Measurements from ENCODE around the gene JOSD1.

Gene JOSD1

DNA sequence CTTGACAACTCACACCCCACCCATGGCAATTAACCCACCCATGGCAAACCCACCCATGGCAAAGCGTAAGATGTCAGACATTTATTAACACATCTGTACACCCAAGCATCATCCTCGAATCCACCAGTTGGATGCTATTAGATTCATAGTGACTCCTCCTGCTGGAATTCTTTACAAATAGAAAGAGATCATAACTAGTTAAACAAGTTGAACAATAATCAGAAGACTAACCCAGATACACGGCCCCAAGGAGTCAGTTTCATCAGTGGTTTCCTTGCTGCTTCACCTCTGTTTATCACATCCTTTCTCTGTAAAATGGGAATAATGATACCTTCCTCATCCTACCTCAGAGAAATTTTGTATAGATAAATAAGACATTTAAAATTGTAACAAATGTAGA, 10.1 kb upstream of the JOSD1 start:
- no peak for DNase-seq

GRCh38 chr22:38710351-38710750, 9.6 kb upstream of the JOSD1 start:
- DNase-seq, result no peak

- no peak for DNase-seq
These were observed 8.6 kb upstream of the JOSD1 start for GRCh38 chr22:38709306-38709705.

DNA sequence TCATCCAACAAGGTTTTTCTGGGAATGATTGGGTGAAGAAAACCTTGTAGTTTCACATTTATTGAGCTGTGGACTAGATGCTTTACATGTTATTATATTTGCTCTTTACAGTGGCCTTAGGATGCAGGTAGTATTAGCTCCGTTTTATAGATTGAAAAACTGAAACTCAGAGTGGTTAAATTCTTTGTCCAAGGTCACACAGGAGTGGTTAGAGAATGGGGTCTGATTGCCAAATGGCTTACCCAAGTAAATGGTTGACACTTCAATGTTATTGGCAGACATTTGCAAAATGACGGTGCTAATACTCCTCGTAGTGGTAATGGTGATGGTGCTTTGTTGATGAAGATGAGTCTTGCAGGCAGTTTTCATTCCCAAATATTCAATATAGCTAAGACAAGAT, 7.2 kb upstream of the JOSD1 start:
- DNase-seq, result no peak

DNA sequence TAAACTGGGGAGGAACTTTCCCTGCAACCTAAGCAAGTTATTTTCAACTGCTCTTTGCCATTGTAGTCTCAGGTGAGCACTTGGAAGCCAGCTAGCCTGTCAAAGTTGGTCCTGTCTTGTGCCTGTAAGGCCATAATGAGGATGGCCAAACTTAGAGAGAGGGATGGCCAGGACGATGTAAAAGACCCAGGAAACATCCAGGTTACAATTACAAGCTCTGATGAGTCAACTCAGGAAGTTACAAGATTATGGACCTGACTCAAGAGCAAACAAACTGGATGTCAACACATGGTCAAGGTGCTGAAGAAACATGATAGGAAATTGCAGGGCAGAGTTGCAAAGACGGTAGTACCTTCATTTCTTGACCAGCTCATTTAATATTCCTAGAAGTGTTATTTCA, 6.6 kb upstream of the JOSD1 start:
- DNase-seq, result no peak

DNA sequence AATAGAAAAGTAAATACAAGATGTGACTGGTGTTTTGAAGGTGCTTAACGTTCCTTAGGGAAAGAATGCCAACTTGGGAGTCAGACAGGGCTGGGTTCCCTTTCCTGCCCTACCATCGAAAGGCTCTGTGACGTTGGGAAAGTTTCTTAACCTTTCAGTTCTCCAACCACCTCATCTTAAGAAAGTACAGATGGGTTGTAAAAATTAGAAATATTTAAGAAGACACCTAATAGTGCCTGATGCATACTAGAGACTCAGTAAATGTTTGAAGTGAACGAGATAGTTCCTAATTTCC, 6.1 kb upstream of the JOSD1 start:
- DNase-seq, result no peak

- no peak for DNase-seq
These were observed 5.6 kb upstream of the JOSD1 start for GRCh38 chr22:38706101-38706900.

- DNase-seq, result peak; percentile 94
These were observed 4.7 kb upstream of the JOSD1 start, which contains the start of gene GTPBP1 for GRCh38 chr22:38705235-38706100. GTPBP1 (plus strand) TSS chr22:38705944; CDS start chr22:38705956, 12 bp downstream.

- DNase-seq, result no peak
These were observed 4.0 kb upstream of the JOSD1 start for GRCh38 chr22:38704654-38705234.

DNA sequence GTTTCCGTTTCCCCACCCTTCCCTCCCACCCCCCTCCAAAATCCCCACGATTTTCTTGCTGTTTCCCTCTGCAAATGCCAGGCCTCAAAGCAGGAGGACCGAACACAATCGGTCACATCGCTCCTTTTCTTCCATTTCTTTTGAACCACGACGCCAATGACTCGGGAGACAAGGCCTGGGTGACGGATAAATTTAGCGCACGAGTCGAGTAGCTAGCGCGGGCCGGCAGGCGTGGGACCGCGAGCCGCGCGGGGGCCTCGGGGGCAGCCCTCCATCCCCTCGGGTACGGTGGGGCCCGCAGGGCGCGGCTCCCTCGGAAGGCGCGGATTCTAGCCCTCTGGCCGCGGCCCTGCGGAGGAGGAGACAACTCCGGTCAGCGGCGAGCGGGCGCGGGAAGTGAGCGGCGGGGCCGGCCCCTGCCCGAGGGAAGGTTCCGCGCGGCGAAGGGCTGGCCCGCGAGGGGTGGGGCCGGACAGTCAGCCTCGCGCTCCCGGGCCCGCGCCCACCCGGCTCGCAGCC, 414 bp downstream of the JOSD1 start:
- DNase-seq, result peak; percentile 38

GRCh38 chr22:38699784-38700183, 959 bp downstream of the JOSD1 start:
- no peak for DNase-seq

- no peak for DNase-seq
These were observed 1.6 kb downstream of the JOSD1 start for GRCh38 chr22:38699143-38699542.

DNA sequence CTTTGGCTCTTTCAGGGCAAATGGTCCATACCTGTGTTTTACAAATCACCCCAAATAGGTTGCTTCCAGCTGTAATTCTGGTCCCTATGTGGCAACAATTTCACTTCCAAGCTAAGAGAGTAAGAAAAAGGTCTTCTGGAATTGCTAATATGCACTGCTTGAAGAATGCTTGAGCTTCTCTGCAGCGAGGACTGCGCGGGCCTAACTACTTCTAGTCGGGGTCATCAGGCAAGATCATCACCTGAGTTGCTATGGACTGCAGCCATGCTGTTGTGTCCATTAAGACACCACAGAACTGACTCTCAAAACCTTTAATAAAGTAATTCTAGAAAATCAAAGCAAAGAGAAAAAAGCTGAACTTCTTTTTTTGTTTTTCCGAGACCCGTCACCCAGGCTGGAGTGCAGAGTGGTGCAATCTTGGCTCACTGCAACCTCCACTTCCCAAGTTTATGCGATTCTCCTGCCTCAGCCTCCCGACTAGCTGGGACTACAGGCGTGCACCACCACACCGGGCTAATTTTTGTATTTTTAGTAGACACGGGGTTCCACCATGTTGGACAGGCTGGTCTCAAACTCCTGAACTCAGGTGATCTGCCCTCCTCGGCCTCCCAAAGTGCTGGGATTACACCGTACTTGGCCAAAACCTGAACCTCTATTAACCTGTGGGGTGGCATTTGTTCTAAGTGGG, 2.2 kb downstream of the JOSD1 start:
- DNase-seq, result no peak

- no peak for DNase-seq
These were observed 3.2 kb downstream of the JOSD1 start for GRCh38 chr22:38697425-38698089.

DNA sequence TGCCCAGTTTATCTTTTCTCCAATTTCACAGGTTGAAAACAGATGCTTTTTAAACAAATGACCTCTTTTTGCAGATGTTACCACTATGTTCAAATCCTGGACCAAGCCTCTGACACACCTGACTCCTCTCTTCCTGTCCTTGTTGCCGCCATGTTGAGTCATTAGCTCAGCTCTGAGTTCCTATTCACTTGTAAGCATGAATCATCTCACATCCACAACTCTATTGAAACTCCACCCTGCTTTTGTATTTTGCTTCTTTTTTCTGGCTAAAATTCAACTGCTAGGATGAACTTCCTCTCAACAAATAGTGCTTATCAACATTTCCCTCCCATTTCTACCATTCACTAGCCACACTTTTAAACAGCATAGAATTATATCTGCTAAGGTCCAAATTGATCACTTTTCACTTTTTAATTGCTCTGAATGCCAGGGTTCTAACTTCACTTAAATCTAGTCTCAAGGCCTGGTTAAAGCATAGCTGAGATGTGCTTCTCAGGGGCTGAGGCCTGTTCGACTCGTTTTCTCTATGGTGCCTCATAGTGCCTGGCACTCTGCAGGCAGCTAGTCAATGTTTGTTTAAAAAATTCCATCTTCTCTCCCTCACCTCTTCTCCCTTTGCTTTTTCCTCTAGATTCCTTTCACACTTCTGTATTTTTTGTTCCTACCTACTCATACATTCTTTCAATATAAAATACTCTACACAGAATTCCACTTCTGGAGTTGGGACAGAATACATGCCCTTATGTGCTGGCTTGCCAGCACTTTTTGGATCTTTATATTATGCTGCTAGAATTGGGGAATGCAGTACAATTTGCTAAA, 3.9 kb downstream of the JOSD1 start:
- DNase-seq, result no peak

GRCh38 chr22:38694940-38695339, 5.8 kb downstream of the JOSD1 start:
- no peak for DNase-seq

DNA sequence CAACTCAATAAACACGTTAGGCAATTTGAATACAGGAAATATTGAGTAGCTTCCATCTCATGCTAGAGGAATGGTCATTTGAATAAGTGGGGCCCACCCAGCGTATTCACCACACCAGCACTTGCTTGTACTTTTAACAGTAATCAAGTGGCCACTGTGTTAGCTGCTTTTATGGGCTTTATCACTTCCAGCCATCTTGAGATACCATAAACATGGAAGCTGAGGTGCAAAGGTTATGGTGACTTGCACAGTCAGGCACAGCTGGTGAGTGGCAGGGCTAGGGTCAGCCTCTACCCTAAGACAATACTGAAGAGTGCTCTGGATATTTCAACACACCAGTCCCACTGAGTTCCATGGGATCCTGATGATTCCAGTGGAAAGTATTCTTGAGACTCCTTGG, 6.7 kb downstream of the JOSD1 start:
- no peak for DNase-seq

DNA sequence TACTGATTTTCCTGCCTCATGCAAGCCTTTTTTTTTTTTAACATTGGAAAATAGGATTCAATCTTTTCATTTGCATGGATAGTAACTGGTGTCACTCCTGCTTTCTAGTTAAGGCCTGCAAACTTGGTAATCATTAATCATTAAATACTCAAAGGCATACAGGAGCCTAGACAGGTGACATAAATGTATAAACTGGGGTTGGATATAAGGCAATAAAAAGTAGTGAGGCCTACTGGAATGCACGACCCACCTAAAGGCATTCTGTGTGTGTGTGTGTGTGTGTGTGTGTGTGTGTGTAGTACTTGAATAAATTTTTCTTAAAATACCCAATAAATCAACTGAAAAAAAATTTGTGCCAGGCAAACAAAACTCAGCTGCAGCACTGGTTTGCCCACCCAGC, 11.1 kb downstream of the JOSD1 start:
- DNase-seq, result no peak

GRCh38 chr22:38685761-38686160, 15.0 kb downstream of the JOSD1 start:
- no peak for DNase-seq

GRCh38 chr22:38684895-38685294, 15.8 kb downstream of the JOSD1 start:
- no peak for DNase-seq

DNA sequence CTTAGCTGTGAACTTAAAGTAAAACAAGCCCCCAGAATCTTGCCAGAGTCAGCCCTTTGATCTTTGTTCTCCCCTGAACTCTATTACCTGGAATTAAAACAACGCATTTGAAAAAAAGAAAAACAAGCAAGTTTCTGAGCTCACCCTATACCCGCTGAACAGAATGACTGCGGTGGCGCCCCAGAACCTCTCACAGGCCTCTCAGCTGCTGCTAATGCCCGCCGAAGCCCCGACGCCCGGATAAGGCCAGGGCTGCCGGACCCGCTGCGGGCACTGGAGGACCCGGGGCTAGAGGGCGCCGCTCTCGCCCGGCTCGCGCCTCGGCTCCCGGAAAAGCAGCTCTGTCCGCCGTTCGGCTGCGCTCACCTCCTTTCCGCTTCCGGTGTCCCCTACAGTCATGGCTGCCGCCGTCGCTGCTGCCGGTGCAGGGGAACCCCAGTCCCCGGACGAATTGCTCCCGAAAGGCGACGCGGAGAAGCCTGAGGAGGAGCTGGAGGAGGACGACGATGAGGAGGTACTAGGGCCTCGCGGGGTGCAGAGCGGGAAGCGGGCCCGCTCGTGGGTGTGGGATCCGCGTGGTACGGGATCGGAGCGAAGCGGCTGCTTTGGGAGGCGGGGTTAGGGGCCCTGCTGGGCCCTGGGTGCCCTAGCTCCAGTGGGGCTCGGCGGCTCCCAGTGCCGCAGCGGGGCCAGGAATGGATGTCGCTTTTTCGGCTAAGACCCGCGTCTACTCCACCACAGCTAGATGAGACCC, 19.0 kb downstream of the JOSD1 start, which contains the start of gene TOMM22:
Gene TOMM22 (plus strand): TSS at position 376 of the 754 bp plus-strand sequence. CDS start 22 bp downstream, at position 398.
- DNase-seq, result peak; percentile 59
